ENCODE data around the gene HNF1B.

- no peak for TF ChIP-seq CTCF (IDR thresholded peaks at IDR 0.05)
- no peak for TF ChIP-seq POLR2A (IDR thresholded peaks at IDR 0.05)
Measured at GRCh38 chr17:37713028-37713431, 31.8 kb downstream of the HNF1B start.

Measured in lower leg skin (tissue), 3 donors.